Keratinocyte (primary cell): ENCODE results near the gene PRKCZ. TPM values are rescaled to one million over a fixed set of nuclear protein-coding genes. Genes with fewer than 3 reads are reported as not detected.
"Not testable (repeated sequence)": the region's sequence is repeated elsewhere in the genome, so short reads cannot be mapped to it uniquely, and the experiment has no call there.

ENCODE experiments used
- DNase-seq: peaks from one replicate; pipeline ENCODE4 v3.0.0-alpha.2; 2011; ENCODE audit warnings: low read depth, missing footprints, low spot score
- FAIRE-seq: peaks from 2 replicates; lab custom pipeline; 2011; peaks lifted over from hg19 to GRCh38; lab: Jason Lieb, UNC
- H2AFZ ChIP-seq: 2 replicates; pipeline ENCODE4 v1.6.0; 2012; ENCODE audit warnings: low read length, control low read depth, inconsistent platforms; ENCODE audit not compliant: control insufficient read depth
- H3K27ac ChIP-seq: 2 replicates; pipeline ENCODE4 v1.5.1; 2011; ENCODE audit warnings: low read length; ENCODE audit not compliant: control insufficient read depth, insufficient read depth
- H3K27me3 ChIP-seq: 3 replicates; pipeline ENCODE4 v1.6.0; 2011; ENCODE audit warnings: low read length; ENCODE audit not compliant: control insufficient read depth, insufficient read depth; ENCODE audit errors: extremely low read depth
- H3K36me3 ChIP-seq, 2 experiments: 2 replicates in 1 of 2; 3 replicates in 1 of 2; pipeline ENCODE4 v1.5.1; 2011; ENCODE audit warnings: low read length in 2 of 2, mild to moderate bottlenecking in 1 of 2; ENCODE audit not compliant: control insufficient read depth in 2 of 2, insufficient read depth in 2 of 2; ENCODE audit errors: extremely low read depth in 1 of 2
- H3K4me1 ChIP-seq: 3 replicates; pipeline ENCODE4 v1.5.1; 2011; ENCODE audit warnings: low read length; ENCODE audit not compliant: control insufficient read depth, insufficient read depth; ENCODE audit errors: extremely low read depth
- H3K4me2 ChIP-seq: 3 replicates; pipeline ENCODE4 v1.6.0; 2011; ENCODE audit warnings: low read depth, low read length; ENCODE audit not compliant: control insufficient read depth, insufficient read depth; ENCODE audit errors: extremely low read depth
- H3K4me3 ChIP-seq, 3 experiments: fragments of 200-600 bp in 1 of 3; sonication (generic) in 1 of 3; 2 replicates in 2 of 3; 3 replicates in 1 of 3; pipeline ENCODE4 v1.5.1; 2011 to 2016; ENCODE audit warnings: low read length in 3 of 3, mild to moderate bottlenecking in 3 of 3, control low read depth in 2 of 3, inconsistent platforms in 1 of 3, low read depth in 1 of 3, mixed read lengths in 1 of 3, mixed run types in 1 of 3, moderate library complexity in 1 of 3; ENCODE audit not compliant: control insufficient read depth in 2 of 3, insufficient read depth in 2 of 3; ENCODE audit errors: extremely low read depth in 1 of 3
- H3K79me2 ChIP-seq: 2 replicates; pipeline ENCODE4 v1.6.0; 2012; ENCODE audit warnings: low read length; ENCODE audit not compliant: control insufficient read depth, insufficient read depth
- H3K9ac ChIP-seq: 3 replicates; pipeline ENCODE4 v1.6.0; 2011; ENCODE audit warnings: low read length; ENCODE audit not compliant: control insufficient read depth, insufficient read depth; ENCODE audit errors: extremely low read depth
- H3K9me1 ChIP-seq: 3 replicates; pipeline ENCODE4 v1.6.0; 2011; ENCODE audit warnings: low read length; ENCODE audit not compliant: control insufficient read depth, insufficient read depth; ENCODE audit errors: extremely low read depth
- H3K9me3 ChIP-seq: 2 replicates; pipeline ENCODE4 v1.5.1; 2012; ENCODE audit warnings: low read depth, low read length; ENCODE audit not compliant: control insufficient read depth
- H4K20me1 ChIP-seq: 3 replicates; pipeline ENCODE4 v1.6.0; 2011; ENCODE audit warnings: low read length; ENCODE audit not compliant: control insufficient read depth, insufficient read depth; ENCODE audit errors: extremely low read depth
- EZH2 ChIP-seq: IDR thresholded peaks from one replicate; pipeline ENCODE4 v1.6.1; 2012; ENCODE audit warnings: inconsistent platforms, mild to moderate bottlenecking, low read length, moderate library complexity
- dilution Hi-C: fragments of 300-500 bp; cut with MboI; formaldehyde crosslinking; loops from one replicate; pipeline ENCODE4 v1.7.0; 2020; ENCODE audit warnings: low sequenced_read_pairs; ENCODE audit not compliant: extremely low pct_ligation_motif_present
- polyA plus RNA-seq, 5 experiments: library from polyadenylated mRNA; depleted of rRNA in 3 of 5; stranded (reverse) in 3 of 5; stranded (forward) in 1 of 5; unstranded in 1 of 5; fragments of >200 nt; gene quantifications; 1 replicate in 1 of 5; 2 replicates in 3 of 5; 3 replicates in 1 of 5; pipeline versions ENCODE4 v1.2.1 to v1.2.3, GENCODE V29; 2011 to 2012; ENCODE audit warnings: missing spikeins in 2 of 5, low read depth in 1 of 5, low replicate concordance in 1 of 5
- TF ChIP-seq, protein P1 (sequence below), 3 experiments: IDR thresholded peaks in 1 of 3; conservative IDR thresholded peaks in 1 of 3; optimal IDR thresholded peaks in 1 of 3; 2 replicates in 2 of 3; 3 replicates in 1 of 3; pipeline versions ENCODE3 to v1.5.1; 2011; ENCODE audit warnings: low read length in 3 of 3, mild to moderate bottlenecking in 3 of 3, moderate library complexity in 2 of 3, control low read depth in 1 of 3, inconsistent platforms in 1 of 3; ENCODE audit not compliant: insufficient read depth in 2 of 3; ENCODE audit errors: extremely low read depth in 1 of 3

Gene PRKCZ
- polyA plus RNA-seq, 1 donor (not counting 4 experiments of a cell fraction or from before 2014, with no cell fraction given): 36.3 TPM

DNA sequence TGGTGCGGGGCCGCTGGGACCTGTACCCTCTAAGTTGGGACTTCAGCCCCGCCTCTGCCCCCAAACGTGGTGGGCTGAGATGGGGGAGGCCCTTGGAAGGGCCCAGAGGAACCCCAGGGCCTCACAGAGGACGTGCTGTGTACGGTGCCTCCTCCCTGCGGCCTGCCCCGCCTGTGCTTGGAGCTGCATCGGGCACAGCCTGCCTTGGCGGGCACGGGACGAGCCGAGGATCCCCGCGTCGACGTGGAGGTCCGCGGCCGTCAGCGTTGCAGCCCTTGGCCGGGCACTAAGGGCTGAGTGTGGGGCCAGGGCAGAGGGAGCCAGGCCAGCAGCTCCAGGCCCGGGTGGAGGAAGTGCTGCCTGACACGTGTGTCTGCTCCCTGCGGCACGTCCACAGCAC is 43.4 kb downstream of the PRKCZ start:
- no peaks in the 10 kb centered on the region for H3K9me1 ChIP-seq
- peaks cover 6% of the 10 kb centered on the region for H3K79me2 ChIP-seq
- H3K36me3 ChIP-seq: peaks cover 0 to 5% of the 10 kb centered on the region in 2 experiments
- peaks cover 12% of the 10 kb centered on the region for H3K9me3 ChIP-seq
- FAIRE-seq (no peak), DNase-seq (no peak)
- no peaks in the 10 kb centered on the region for H4K20me1 ChIP-seq
- H3K4me3 ChIP-seq: no peak overlapping the region
- no peak overlapping the region for H3K27ac ChIP-seq
- no peak overlapping the region for H2AFZ ChIP-seq
- no peak overlapping the region for H3K4me2 ChIP-seq
- no peak for TF ChIP-seq EZH2
- TF ChIP-seq, protein P1, sequence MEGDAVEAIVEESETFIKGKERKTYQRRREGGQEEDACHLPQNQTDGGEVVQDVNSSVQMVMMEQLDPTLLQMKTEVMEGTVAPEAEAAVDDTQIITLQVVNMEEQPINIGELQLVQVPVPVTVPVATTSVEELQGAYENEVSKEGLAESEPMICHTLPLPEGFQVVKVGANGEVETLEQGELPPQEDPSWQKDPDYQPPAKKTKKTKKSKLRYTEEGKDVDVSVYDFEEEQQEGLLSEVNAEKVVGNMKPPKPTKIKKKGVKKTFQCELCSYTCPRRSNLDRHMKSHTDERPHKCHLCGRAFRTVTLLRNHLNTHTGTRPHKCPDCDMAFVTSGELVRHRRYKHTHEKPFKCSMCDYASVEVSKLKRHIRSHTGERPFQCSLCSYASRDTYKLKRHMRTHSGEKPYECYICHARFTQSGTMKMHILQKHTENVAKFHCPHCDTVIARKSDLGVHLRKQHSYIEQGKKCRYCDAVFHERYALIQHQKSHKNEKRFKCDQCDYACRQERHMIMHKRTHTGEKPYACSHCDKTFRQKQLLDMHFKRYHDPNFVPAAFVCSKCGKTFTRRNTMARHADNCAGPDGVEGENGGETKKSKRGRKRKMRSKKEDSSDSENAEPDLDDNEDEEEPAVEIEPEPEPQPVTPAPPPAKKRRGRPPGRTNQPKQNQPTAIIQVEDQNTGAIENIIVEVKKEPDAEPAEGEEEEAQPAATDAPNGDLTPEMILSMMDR (optimal IDR thresholded peaks at IDR 0.05 in 1 of 3, IDR thresholded peaks at IDR 0.05 in 1 of 3, conservative IDR thresholded peaks at IDR 0.05 in 1 of 3; ENCODE audit: extremely low read depth in 1 of 3, insufficient read depth in 2 of 3, low read length in 3 of 3): no peak
- dilution Hi-C loops: no loop called here
- no peaks in the 10 kb centered on the region for H3K27me3 ChIP-seq
- no peaks in the 10 kb centered on the region for H3K4me1 ChIP-seq
- H3K9ac ChIP-seq: no peak overlapping the region

DNA sequence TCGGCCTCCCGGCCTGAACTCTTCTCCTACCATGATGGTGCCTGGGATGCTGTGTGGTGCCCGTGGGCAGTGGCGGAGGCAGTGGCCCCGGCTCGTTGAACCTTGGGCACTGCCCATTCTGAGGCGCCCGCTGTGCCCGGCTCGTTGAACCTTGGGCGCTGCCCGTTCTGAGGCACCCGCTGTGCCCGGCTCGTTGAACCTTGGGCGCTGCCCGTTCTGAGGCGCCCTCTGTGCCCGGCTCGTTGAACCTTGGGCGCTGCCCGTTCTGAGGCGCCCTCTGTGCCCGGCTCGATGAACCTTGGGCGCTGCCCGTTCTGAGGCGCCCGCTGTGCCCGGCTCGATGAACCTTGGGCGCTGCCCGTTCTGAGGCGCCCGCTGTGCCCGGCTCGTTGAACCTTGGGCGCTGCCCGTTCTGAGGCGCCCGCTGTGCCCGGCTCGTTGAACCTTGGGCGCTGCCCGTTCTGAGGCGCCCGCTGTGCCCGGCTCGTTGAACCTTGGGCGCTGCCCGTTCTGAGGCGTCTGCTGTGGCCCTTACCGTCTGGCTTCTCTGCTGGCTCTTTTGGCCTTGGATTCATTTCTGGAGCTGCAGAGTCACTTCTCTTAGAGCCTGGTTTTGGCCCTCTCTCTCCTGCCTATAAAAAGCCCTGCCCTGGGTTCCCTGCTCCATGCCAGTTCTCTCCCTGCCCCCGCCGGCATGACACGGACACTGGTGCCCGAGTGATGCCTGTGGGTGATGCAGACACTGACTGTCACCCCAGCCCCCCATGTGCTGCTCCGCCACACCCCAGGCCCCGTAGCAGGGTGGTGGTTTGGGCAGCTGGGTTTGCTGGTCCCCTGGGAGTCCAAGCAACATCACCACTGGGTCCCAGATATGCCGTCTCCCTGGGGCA is 44.3 kb downstream of the PRKCZ start:
- H2AFZ ChIP-seq, H4K20me1 ChIP-seq, H3K4me1 ChIP-seq, H3K9me1 ChIP-seq, H3K36me3 ChIP-seq, H3K27me3 ChIP-seq, dilution Hi-C loops, H3K4me2 ChIP-seq, H3K9ac ChIP-seq, H3K27ac ChIP-seq, DNase-seq, H3K79me2 ChIP-seq, H3K4me3 ChIP-seq, FAIRE-seq: not testable (repeated sequence)
- peaks cover 12% of the 10 kb centered on the region for H3K9me3 ChIP-seq
